GM12878 (cell line): ENCODE data around the gene ADM2. TPM values are rescaled to one million over a fixed set of nuclear protein-coding genes. Genes with fewer than 3 reads are reported as not detected.

Source experiments
- ATAC-seq: fragments of 200-7000 bp; cut with Tn5 transposase; 3 replicates; pipeline ENCODE4 v1.9.1; 2020; ENCODE audit warnings: mild to moderate bottlenecking, moderate library complexity
- BruUV-seq: library from RNA; stranded (reverse); fragments of 400-500 nt; replicated peaks from 2 replicates; lab custom pipeline; 2021; lab: Mats Ljungman, UMichigan
- CTCF ChIA-PET: fragments of 300-600 bp; sonication (Branson Sonifier 250); formaldehyde crosslinking; extraction: SDS; loops from one replicate; lab custom pipeline; 2021; ENCODE audit warnings: inconsistent platforms; lab: Yijun Ruan, JAX
- POLR2A ChIA-PET: fragments of 350-600 bp; formaldehyde crosslinking; extraction: SDS; loops from one replicate; lab custom pipeline; 2021; ENCODE audit warnings: inconsistent platforms; lab: Charles Lee
- RAD21 ChIA-PET: fragments of 300-600 bp; sonication (Branson Sonifier 250); formaldehyde crosslinking; loops from one replicate; lab custom pipeline; 2023; ENCODE audit warnings: antibody characterized with exemption; ENCODE audit not compliant: unreplicated experiment; lab: Charles Lee
- SMC1A ChIA-PET: fragments of 300-600 bp; sonication (Branson Sonifier 250); formaldehyde crosslinking; loops from one replicate; lab custom pipeline; 2023; ENCODE audit not compliant: unreplicated experiment, uncharacterized antibody; lab: Charles Lee
- DNase-seq: peaks from one replicate; pipeline ENCODE4 v3.0.0-alpha.2; 2011; ENCODE audit warnings: low read depth, low spot score
- FAIRE-seq: peaks from 3 replicates; lab custom pipeline; 2011; peaks lifted over from hg19 to GRCh38; lab: Jason Lieb, UNC
- H2AFZ ChIP-seq: 2 replicates; pipeline ENCODE4 v1.6.0; 2011; ENCODE audit warnings: low read depth, low read length, control low read depth; ENCODE audit not compliant: control insufficient read depth
- H3K27ac ChIP-seq: 2 replicates; pipeline ENCODE4 v1.5.1; 2011; ENCODE audit warnings: control low read depth; ENCODE audit not compliant: control insufficient read depth, insufficient read depth
- H3K27me3 ChIP-seq, 2 experiments: replicated peaks in 1 of 2; 2 replicates each; pipeline versions ENCODE4 v1.6.0 to v1.6.1; 2011; ENCODE audit warnings: low read length in 1 of 2; ENCODE audit not compliant: control insufficient read depth in 2 of 2, insufficient read depth in 2 of 2
- H3K36me3 ChIP-seq, 2 experiments: 2 replicates each; pipeline ENCODE4 v1.5.1; 2011; ENCODE audit warnings: low read length in 1 of 2; ENCODE audit not compliant: control insufficient read depth in 2 of 2, insufficient read depth in 2 of 2
- H3K4me1 ChIP-seq: 2 replicates; pipeline ENCODE4 v1.6.1; 2011; ENCODE audit warnings: mild to moderate bottlenecking, low read length, moderate library complexity, mixed read lengths; ENCODE audit not compliant: control insufficient read depth, insufficient read depth
- H3K4me2 ChIP-seq: 2 replicates; pipeline ENCODE4 v1.6.0; 2011; ENCODE audit warnings: control low read depth; ENCODE audit not compliant: control insufficient read depth, insufficient read depth
- H3K4me3 ChIP-seq: fragments of 200-600 bp; sonication (generic); 2 replicates; pipeline ENCODE4 v1.5.1; 2016
- H3K79me2 ChIP-seq: 2 replicates; pipeline ENCODE4 v1.6.0; 2011; ENCODE audit warnings: low read length; ENCODE audit not compliant: control insufficient read depth, insufficient read depth
- H3K9ac ChIP-seq: 2 replicates; pipeline ENCODE4 v1.8.0; 2011; ENCODE audit warnings: low read length, control low read depth, mixed read lengths; ENCODE audit not compliant: control insufficient read depth, insufficient read depth
- H3K9me3 ChIP-seq: replicated peaks from 3 replicates; pipeline ENCODE4 v1.5.1; 2011; ENCODE audit warnings: mild to moderate bottlenecking, low read length; ENCODE audit not compliant: control insufficient read depth, insufficient read depth
- H4K20me1 ChIP-seq: 2 replicates; pipeline ENCODE4 v1.6.0; 2011; ENCODE audit not compliant: control insufficient read depth, insufficient read depth
- CHD2 ChIP-seq: IDR thresholded peaks from 2 replicates; pipeline ENCODE4 v1.6.1; 2011; ENCODE audit warnings: low read depth, low read length, improper control_type of control experiment, borderline replicate concordance
- CTCF ChIP-seq, 3 experiments: IDR thresholded peaks in 2 of 3; conservative IDR thresholded peaks in 1 of 3; 2 replicates each; pipeline ENCODE4 v1.5.1; 2011; ENCODE audit warnings: low read depth in 3 of 3, low read length in 3 of 3, mild to moderate bottlenecking in 3 of 3, control low read depth in 2 of 3, moderate library complexity in 2 of 3, inconsistent platforms in 1 of 3, mixed read lengths in 1 of 3; ENCODE audit not compliant: control insufficient read depth in 2 of 3, insufficient read depth in 1 of 3; ENCODE audit errors: extremely low read depth in 1 of 3
- DPF2 ChIP-seq: fragments of 450-650 bp; IDR thresholded peaks from 2 replicates; pipeline ENCODE4 v1.6.1; 2017; ENCODE audit warnings: mild to moderate bottlenecking
- EGR1 ChIP-seq, 2 experiments: IDR thresholded peaks; 1 replicate in 1 of 2; 2 replicates in 1 of 2; pipeline ENCODE4 v1.6.1; 2011 to 2012; ENCODE audit warnings: low read depth in 2 of 2, low read length in 2 of 2, borderline replicate concordance in 1 of 2, mild to moderate bottlenecking in 1 of 2, moderate library complexity in 1 of 2
- FOS ChIP-seq: IDR thresholded peaks from 3 replicates; pipeline ENCODE4 v1.6.1; 2011; ENCODE audit warnings: borderline replicate concordance; ENCODE audit not compliant: insufficient read length; ENCODE audit errors: extremely low read depth
- GABPA ChIP-seq: IDR thresholded peaks from 2 replicates; pipeline ENCODE4 v1.6.1; 2014; ENCODE audit warnings: antibody characterized with exemption, low read depth, mild to moderate bottlenecking, inconsistent platforms
- HDAC6 ChIP-seq: fragments of 200-600 bp; sonication (generic); IDR thresholded peaks from one replicate; pipeline ENCODE4 v1.8.0; 2017; ENCODE audit warnings: antibody characterized with exemption; ENCODE audit not compliant: unreplicated experiment
- IKZF2 ChIP-seq, 2 experiments: fragments of 450-650 bp; IDR thresholded peaks; 2 replicates each; pipeline ENCODE4 v1.6.1; 2017; ENCODE audit warnings: mild to moderate bottlenecking in 2 of 2, moderate library complexity in 2 of 2
- NFXL1 ChIP-seq: fragments of 450-650 bp; IDR thresholded peaks from 2 replicates; pipeline ENCODE4 v1.6.1; 2017; ENCODE audit warnings: antibody characterized with exemption, mild to moderate bottlenecking, borderline replicate concordance
- NFYA ChIP-seq: IDR thresholded peaks from 2 replicates; pipeline ENCODE4 v1.6.1; 2011; ENCODE audit warnings: low read depth, mild to moderate bottlenecking, low read length, improper control_type of control experiment, borderline replicate concordance
- PAX8 ChIP-seq: fragments of 450-650 bp; IDR thresholded peaks from 2 replicates; pipeline ENCODE4 v1.6.1; 2017; ENCODE audit warnings: mild to moderate bottlenecking, moderate library complexity
- PKNOX1 ChIP-seq: fragments of 450-650 bp; IDR thresholded peaks from 2 replicates; pipeline ENCODE4 v1.6.1; 2016; ENCODE audit warnings: mild to moderate bottlenecking
- TCF7 ChIP-seq: IDR thresholded peaks from 2 replicates; pipeline ENCODE4 v1.6.1; 2014; ENCODE audit warnings: antibody characterized with exemption, borderline replicate concordance
- ZBTB4 ChIP-seq: fragments of 450-650 bp; formaldehyde crosslinking; IDR thresholded peaks from 2 replicates; pipeline ENCODE4 v1.4.0; 2022; ENCODE audit warnings: mild to moderate bottlenecking, moderate library complexity
- WGBS: methylation state at CpG from one replicate; pipeline ENCODE4 v1.1.6; 2016; ENCODE audit warnings: low lambda C conversion rate; ENCODE audit not compliant: insufficient replicate concordance, insufficient coverage; ENCODE audit errors: missing lambda C conversion rate; 5-methylcytosine and 5-hydroxymethylcytosine counted together
- in situ Hi-C: fragments of 300-500 bp; cut with MboI; formaldehyde crosslinking; loops from 9 replicates; pipeline ENCODE4 v1.14.3; 2018; ENCODE audit warnings: mixed read lengths
- intact Hi-C: fragments of 100-400 bp; cut with micrococcal nuclease; formaldehyde crosslinking; loops from one replicate; pipeline ENCODE4 v1.14.2; 2022; ENCODE audit not compliant: unreplicated experiment
- polyA plus RNA-seq, 11 experiments: library from polyadenylated mRNA; depleted of rRNA in 4 of 11; unstranded in 6 of 11; stranded (reverse) in 5 of 11; fragments of >200 nt; fragmentation: Nextera tagmentation in 4 of 11; fragmentation: Illumina TruSeq in 1 of 11; extraction: Ambion mirVana in 4 of 11; extraction: Trizol in 1 of 11; gene quantifications; 1 replicate in 1 of 11; 2 replicates in 10 of 11; pipeline versions ENCODE4 v1.2.1 to v1.2.3, GENCODE V29; 2011 to 2016; ENCODE audit warnings: inconsistent platforms in 2 of 11, missing spikeins in 2 of 11, low read depth in 1 of 11
- total RNA-seq, 4 experiments: library from RNA; depleted of rRNA in 3 of 4; stranded (reverse); fragments of >200 nt in 3 of 4; fragmentation: Illumina TruSeq in 1 of 4; extraction: Trizol in 1 of 4; gene quantifications; 2 replicates each; pipeline versions ENCODE4 v1.2.1 to v1.2.3, GENCODE V29; 2013 to 2021

ADM2 gene
- total and polyA plus RNA-seq, 10 of the 15 experiments (the other 5 are each of a cell fraction or from before 2014, with no cell fraction given): 0.02 to 0.33 (median 0.12) TPM; not detected in 2

DNA sequence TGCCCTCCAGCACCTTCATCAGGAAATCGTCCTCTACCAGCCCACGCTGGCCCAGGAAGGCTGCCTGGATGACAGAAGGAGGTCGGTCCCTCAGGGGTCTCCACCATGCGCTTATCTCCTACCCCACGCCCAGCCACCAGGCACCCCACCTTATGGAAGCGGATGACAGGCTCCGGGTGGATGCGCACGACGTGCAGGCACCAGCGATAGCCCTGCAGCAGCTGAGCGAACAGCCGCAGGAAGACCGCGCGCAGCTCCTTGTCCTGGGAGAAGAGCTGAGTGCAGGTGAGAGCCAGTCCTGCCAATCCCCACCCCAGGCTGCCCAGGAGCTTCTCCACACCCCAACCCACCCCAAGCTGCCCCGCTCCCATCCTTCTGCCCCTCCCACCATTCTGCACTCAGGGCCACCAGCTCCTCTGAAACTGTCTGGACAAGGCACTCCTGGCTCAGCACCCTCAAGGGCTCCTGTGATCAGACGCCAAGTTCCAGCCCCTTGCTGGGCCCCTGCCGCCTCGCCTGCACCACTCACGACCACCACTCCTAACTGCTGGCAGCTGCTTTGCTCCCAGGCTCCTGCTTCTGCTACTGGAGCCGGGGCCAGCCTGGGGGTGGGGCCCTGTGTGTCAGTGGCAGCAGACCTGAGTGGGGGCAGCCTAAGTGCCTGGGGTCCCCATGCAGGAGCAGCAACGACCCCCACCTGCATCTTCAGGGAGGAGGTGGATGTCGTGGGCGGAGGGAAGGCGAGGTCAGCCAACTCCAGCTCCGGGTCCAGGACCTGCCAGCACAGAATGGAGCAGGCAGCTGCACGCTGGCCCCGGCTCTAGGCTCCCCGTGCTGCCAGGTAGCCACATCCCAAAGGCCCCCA lies 16.0 kb upstream of the ADM2 start:
- no peak overlapping the region for H3K9ac ChIP-seq
- in situ Hi-C loops (no loop called here), intact Hi-C loops (no loop called here)
- DNase-seq: no peak
- no peak for TF ChIP-seq CHD2
- no peak for TF ChIP-seq DPF2
- TF ChIP-seq ZBTB4: no peak
- TF ChIP-seq EGR1 (IDR thresholded peaks at IDR 0.05; ENCODE audit: borderline replicate concordance in 1 of 2, low read depth in 2 of 2, low read length in 2 of 2): no peak
- no peak for TF ChIP-seq HDAC6
- TF ChIP-seq FOS: no peak
- TF ChIP-seq CTCF (IDR thresholded peaks at IDR 0.05 in 2 of 3, conservative IDR thresholded peaks at IDR 0.05 in 1 of 3; ENCODE audit: control insufficient read depth in 2 of 3, extremely low read depth in 1 of 3, insufficient read depth in 1 of 3, low read depth in 3 of 3, low read length in 3 of 3): no peak
- TF ChIP-seq PAX8: no peak
- no peak for TF ChIP-seq PKNOX1
- TF ChIP-seq TCF7: no peak
- TF ChIP-seq GABPA: no peak
- no peak for TF ChIP-seq NFXL1
- no peak for TF ChIP-seq NFYA
- no peak for TF ChIP-seq IKZF2 (IDR thresholded peaks at IDR 0.05)
- peaks cover 14% of the 10 kb centered on the region for H3K4me1 ChIP-seq
- 96% methylated on average over 29 of the region's 30 CpGs for WGBS
- no peaks in the 10 kb centered on the region for H3K27me3 ChIP-seq
- peaks cover 15% of the 10 kb centered on the region for H3K79me2 ChIP-seq
- ChIA-PET SMC1A (no interaction called here), CTCF (interaction anchor here (0.9 kb wide), 1 partner anchor 33 kb away, joined by 3 read pairs; no protein-coding TSS in a partner anchor), POLR2A (no interaction called here), RAD21 (no interaction called here)
- peaks cover 11 to 53% of the 10 kb centered on the region in 2 experiments for H3K36me3 ChIP-seq
- no TSS peak for BruUV-seq
- no peak for FAIRE-seq
- no peak overlapping the region for H3K4me2 ChIP-seq
- no peaks in the 10 kb centered on the region for H4K20me1 ChIP-seq
- H2AFZ ChIP-seq: no peak overlapping the region
- H3K27ac ChIP-seq: no peak overlapping the region
- no peak overlapping the region for H3K4me3 ChIP-seq
- H3K9me3 ChIP-seq: no peaks in the 10 kb centered on the region
- no peak for ATAC-seq
